ENCODE data around the gene KANSL3. TPM values are rescaled to one million over a fixed set of nuclear protein-coding genes. Genes with fewer than 3 reads are reported as not detected.
"Not testable (repeated sequence)": the region's sequence is repeated elsewhere in the genome, so short reads cannot be mapped to it uniquely, and the experiment has no call there.

Gene KANSL3
- polyA plus RNA-seq, 2 donors: 11.9 to 17.2 TPM

DNA sequence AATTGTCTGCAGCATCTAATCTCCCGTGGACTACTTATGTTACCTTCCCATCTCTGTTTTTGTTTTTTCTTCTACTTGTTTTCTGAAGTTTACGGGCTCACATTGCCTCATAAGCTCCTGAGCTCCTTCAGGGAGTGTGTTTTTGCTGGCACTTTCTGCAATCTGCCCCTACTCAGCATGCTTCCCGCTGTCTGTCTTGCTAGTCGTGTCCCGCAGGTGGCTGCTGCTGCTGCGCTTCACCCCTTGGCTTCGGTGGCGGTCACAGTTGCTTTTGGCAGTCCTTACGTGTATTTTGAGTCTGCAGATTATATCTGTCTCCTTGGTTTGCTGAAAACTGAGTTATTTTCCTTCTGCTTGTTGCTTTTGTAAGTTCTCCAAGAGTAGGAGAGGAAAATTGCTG, 41.7 kb upstream of the KANSL3 start:
- Histone ChIP-seq H3K36me3 (ENCODE audit: control insufficient read depth in 2 of 2, insufficient read depth in 2 of 2, low read length in 1 of 2) (no peaks in the 10 kb centered on the region), H3K27ac (ENCODE audit: low read depth in 2 of 2, low read length in 1 of 2) (no peak overlapping the region), H3K4me1 (ENCODE audit: control insufficient read depth in 2 of 2, insufficient read depth in 2 of 2, low read length in 1 of 2) (no peaks in the 10 kb centered on the region), H3K27me3 (ENCODE audit: control insufficient read depth in 1 of 2, insufficient read depth in 2 of 2, low read length in 2 of 2) (no peaks in the 10 kb centered on the region), H3K4me3 (ENCODE audit: low read depth in 1 of 2, low read length in 2 of 2) (no peak overlapping the region), H3K9me3 (ENCODE audit: control insufficient read depth in 2 of 2, insufficient read depth in 1 of 2, low read depth in 1 of 2, low read length in 1 of 2) (no peaks in the 10 kb centered on the region)
- 49 to 54% methylated on average over 9 of the region's 9 CpGs for WGBS, 2 donors

GRCh38 chr2:96669539-96670215, 31.6 kb upstream of the KANSL3 start:
- H3K9me3 ChIP-seq (ENCODE audit: control insufficient read depth in 2 of 2, insufficient read depth in 1 of 2, low read depth in 1 of 2, low read length in 1 of 2): no peaks in the 10 kb centered on the region
- no peak overlapping the region for H3K4me3 ChIP-seq (ENCODE audit: low read depth in 1 of 2, low read length in 2 of 2)
- H3K27ac ChIP-seq (ENCODE audit: low read depth in 2 of 2, low read length in 1 of 2): no peak overlapping the region
- peaks cover 0 to 3% of the 10 kb centered on the region in 2 donors for H3K4me1 ChIP-seq (ENCODE audit: control insufficient read depth in 2 of 2, insufficient read depth in 2 of 2, low read length in 1 of 2)
- 73 to 91% methylated on average over 15 of the region's 15 CpGs for WGBS, 2 donors
- no peaks in the 10 kb centered on the region for H3K36me3 ChIP-seq (ENCODE audit: control insufficient read depth in 2 of 2, insufficient read depth in 2 of 2, low read length in 1 of 2)
- no peaks in the 10 kb centered on the region for H3K27me3 ChIP-seq (ENCODE audit: control insufficient read depth in 1 of 2, insufficient read depth in 2 of 2, low read length in 2 of 2)

GRCh38 chr2:96668771-96669170, 30.7 kb upstream of the KANSL3 start:
- H3K27me3 ChIP-seq (ENCODE audit: control insufficient read depth in 1 of 2, insufficient read depth in 2 of 2, low read length in 2 of 2): no peaks in the 10 kb centered on the region
- H3K4me1 ChIP-seq (ENCODE audit: control insufficient read depth in 2 of 2, insufficient read depth in 2 of 2, low read length in 1 of 2): peaks cover 0 to 3% of the 10 kb centered on the region in 2 donors
- no peak overlapping the region for H3K4me3 ChIP-seq (ENCODE audit: low read depth in 1 of 2, low read length in 2 of 2)
- H3K36me3 ChIP-seq (ENCODE audit: control insufficient read depth in 2 of 2, insufficient read depth in 2 of 2, low read length in 1 of 2): no peaks in the 10 kb centered on the region
- 82 to 88% methylated on average over 11 of the region's 11 CpGs for WGBS, 2 donors
- no peaks in the 10 kb centered on the region for H3K9me3 ChIP-seq (ENCODE audit: control insufficient read depth in 2 of 2, insufficient read depth in 1 of 2, low read depth in 1 of 2, low read length in 1 of 2)
- H3K27ac ChIP-seq (ENCODE audit: low read depth in 2 of 2, low read length in 1 of 2): no peak overlapping the region

DNA sequence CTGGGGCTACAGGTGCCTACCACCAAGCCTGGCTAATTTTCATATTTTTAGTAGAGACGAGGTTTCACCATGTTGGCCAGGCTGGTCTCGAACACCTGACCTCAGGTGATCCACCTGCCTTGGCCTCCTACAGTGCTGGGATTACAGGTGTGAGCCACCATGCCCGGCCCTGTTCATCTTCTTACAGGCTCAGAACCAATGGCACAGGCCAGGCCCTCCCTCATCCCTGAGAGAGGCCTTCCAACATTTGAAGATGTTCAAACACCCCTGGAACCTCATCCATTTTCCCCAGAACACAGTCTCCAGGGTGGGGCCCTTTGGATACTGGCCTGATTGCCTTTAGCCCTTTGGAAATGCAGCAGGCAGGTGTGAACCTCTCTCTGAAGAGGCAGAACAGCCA, 27.6 kb upstream of the KANSL3 start:
- H3K27ac ChIP-seq (ENCODE audit: low read depth in 2 of 2, low read length in 1 of 2); H3K4me1 ChIP-seq (ENCODE audit: control insufficient read depth in 2 of 2, insufficient read depth in 2 of 2, low read length in 1 of 2); H3K9me3 ChIP-seq (ENCODE audit: control insufficient read depth in 2 of 2, insufficient read depth in 1 of 2, low read depth in 1 of 2, low read length in 1 of 2); H3K4me3 ChIP-seq (ENCODE audit: low read depth in 1 of 2, low read length in 2 of 2); H3K27me3 ChIP-seq (ENCODE audit: control insufficient read depth in 1 of 2, insufficient read depth in 2 of 2, low read length in 2 of 2); H3K36me3 ChIP-seq (ENCODE audit: control insufficient read depth in 2 of 2, insufficient read depth in 2 of 2, low read length in 1 of 2): not testable (repeated sequence)
- 91 to 92% methylated on average over 3 of the region's 3 CpGs for WGBS, 2 donors

DNA sequence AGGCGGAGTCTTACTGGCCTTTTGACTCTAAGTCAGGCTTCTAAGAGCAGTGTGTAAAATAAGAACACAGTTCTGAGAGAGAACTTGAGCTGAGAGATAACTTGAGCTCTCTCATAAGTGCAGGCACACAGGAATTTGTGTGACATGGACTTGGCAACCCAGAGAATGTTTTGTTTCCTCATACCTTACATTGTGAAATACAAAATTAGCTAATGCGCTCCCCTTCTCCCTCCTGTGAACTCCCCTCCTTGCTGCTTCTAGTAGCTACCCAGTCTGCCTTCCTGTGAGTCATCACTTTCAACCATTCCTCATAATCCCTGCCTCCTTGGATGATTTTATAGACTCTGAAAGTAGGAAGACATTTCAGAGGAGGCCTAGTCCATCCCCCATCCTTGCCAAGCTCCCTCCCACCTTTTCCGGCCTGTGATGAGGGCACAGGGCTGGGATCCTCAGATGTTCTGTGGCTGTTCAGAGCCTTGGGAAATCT, 27.0 kb upstream of the KANSL3 start:
- Histone ChIP-seq H3K4me1 (ENCODE audit: control insufficient read depth in 2 of 2, insufficient read depth in 2 of 2, low read length in 1 of 2) (peaks cover 0 to 3% of the 10 kb centered on the region in 2 donors), H3K27me3 (ENCODE audit: control insufficient read depth in 1 of 2, insufficient read depth in 2 of 2, low read length in 2 of 2) (no peaks in the 10 kb centered on the region), H3K36me3 (ENCODE audit: control insufficient read depth in 2 of 2, insufficient read depth in 2 of 2, low read length in 1 of 2) (no peaks in the 10 kb centered on the region), H3K9me3 (ENCODE audit: control insufficient read depth in 2 of 2, insufficient read depth in 1 of 2, low read depth in 1 of 2, low read length in 1 of 2) (no peaks in the 10 kb centered on the region), H3K27ac (ENCODE audit: low read depth in 2 of 2, low read length in 1 of 2) (peak overlapping the region; percentile 14 to 24), H3K4me3 (ENCODE audit: low read depth in 1 of 2, low read length in 2 of 2) (no peak overlapping the region)
- 61 to 75% methylated on average over 3 of the region's 3 CpGs for WGBS, 2 donors

DNA sequence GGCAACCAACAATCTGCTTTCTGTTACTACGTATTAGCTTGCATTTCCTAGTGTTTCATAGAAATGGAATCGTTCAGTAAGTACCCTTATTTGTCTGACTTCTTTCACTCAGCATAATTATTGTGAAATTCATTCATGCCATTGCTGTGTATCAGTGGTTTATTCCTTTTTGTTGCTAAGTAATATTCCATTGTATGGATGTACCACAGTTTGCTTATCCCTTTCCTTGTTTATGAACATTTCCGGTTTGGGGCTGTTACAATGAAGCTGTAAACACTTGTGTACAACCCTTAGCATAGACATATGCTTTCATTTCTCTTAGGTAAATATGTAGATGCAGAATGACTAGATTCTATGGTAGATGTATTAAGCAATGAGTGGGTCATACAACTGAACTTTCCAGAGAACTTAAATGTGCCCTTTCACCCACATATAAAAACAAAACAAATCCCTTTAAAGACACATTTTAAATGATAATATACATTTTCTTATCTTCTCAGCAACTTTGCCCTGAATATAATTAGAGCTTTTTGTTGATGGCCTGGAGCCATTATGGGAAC, 26.3 kb upstream of the KANSL3 start:
- peaks cover 0 to 3% of the 10 kb centered on the region in 2 donors for H3K4me1 ChIP-seq (ENCODE audit: control insufficient read depth in 2 of 2, insufficient read depth in 2 of 2, low read length in 1 of 2)
- H3K4me3 ChIP-seq (ENCODE audit: low read depth in 1 of 2, low read length in 2 of 2): no peak overlapping the region
- no peaks in the 10 kb centered on the region for H3K9me3 ChIP-seq (ENCODE audit: control insufficient read depth in 2 of 2, insufficient read depth in 1 of 2, low read depth in 1 of 2, low read length in 1 of 2)
- no peak overlapping the region for H3K27ac ChIP-seq (ENCODE audit: low read depth in 2 of 2, low read length in 1 of 2)
- WGBS, 2 donors: 91 to 93% methylated on average over 3 of the region's 3 CpGs
- H3K27me3 ChIP-seq (ENCODE audit: control insufficient read depth in 1 of 2, insufficient read depth in 2 of 2, low read length in 2 of 2): no peaks in the 10 kb centered on the region
- no peaks in the 10 kb centered on the region for H3K36me3 ChIP-seq (ENCODE audit: control insufficient read depth in 2 of 2, insufficient read depth in 2 of 2, low read length in 1 of 2)

GRCh38 chr2:96663829-96664228, 25.7 kb upstream of the KANSL3 start:
- Histone ChIP-seq H3K36me3 (ENCODE audit: control insufficient read depth in 2 of 2, insufficient read depth in 2 of 2, low read length in 1 of 2) (no peaks in the 10 kb centered on the region), H3K9me3 (ENCODE audit: control insufficient read depth in 2 of 2, insufficient read depth in 1 of 2, low read depth in 1 of 2, low read length in 1 of 2) (no peaks in the 10 kb centered on the region), H3K4me3 (ENCODE audit: low read depth in 1 of 2, low read length in 2 of 2) (no peak overlapping the region), H3K27me3 (ENCODE audit: control insufficient read depth in 1 of 2, insufficient read depth in 2 of 2, low read length in 2 of 2) (no peaks in the 10 kb centered on the region), H3K4me1 (ENCODE audit: control insufficient read depth in 2 of 2, insufficient read depth in 2 of 2, low read length in 1 of 2) (peaks cover 0 to 3% of the 10 kb centered on the region in 2 donors), H3K27ac (ENCODE audit: low read depth in 2 of 2, low read length in 1 of 2) (no peak overlapping the region)
- WGBS, 2 donors: 72 to 76% methylated on average over 7 of the region's 7 CpGs

DNA sequence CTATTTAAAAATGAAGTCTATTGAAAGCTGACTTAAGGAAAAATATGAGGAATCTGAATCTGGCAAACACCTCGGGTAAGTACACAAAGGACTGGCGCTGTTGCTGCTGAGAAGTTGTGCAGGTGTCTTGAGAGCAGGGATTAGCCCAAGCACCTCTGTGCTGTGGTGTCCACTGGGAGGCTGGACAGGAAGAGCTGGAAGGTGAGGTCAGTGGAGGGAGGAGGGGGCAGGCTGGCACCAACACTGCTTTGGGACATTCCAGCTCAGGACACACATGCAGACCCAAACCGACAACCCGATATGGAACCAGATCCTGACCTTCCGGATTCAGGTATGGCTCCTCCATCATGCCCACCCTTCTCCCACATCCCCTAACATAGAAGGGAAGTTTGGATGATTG, 25.1 kb upstream of the KANSL3 start:
- WGBS, 2 donors: 60 to 73% methylated on average over 5 of the region's 5 CpGs
- Histone ChIP-seq H3K27ac (ENCODE audit: low read depth in 2 of 2, low read length in 1 of 2) (no peak overlapping the region), H3K27me3 (ENCODE audit: control insufficient read depth in 1 of 2, insufficient read depth in 2 of 2, low read length in 2 of 2) (no peaks in the 10 kb centered on the region), H3K9me3 (ENCODE audit: control insufficient read depth in 2 of 2, insufficient read depth in 1 of 2, low read depth in 1 of 2, low read length in 1 of 2) (no peaks in the 10 kb centered on the region), H3K36me3 (ENCODE audit: control insufficient read depth in 2 of 2, insufficient read depth in 2 of 2, low read length in 1 of 2) (no peaks in the 10 kb centered on the region), H3K4me3 (ENCODE audit: low read depth in 1 of 2, low read length in 2 of 2) (no peak overlapping the region), H3K4me1 (ENCODE audit: control insufficient read depth in 2 of 2, insufficient read depth in 2 of 2, low read length in 1 of 2) (peaks cover 0 to 3% of the 10 kb centered on the region in 2 donors)

GRCh38 chr2:96662360-96662759, 24.2 kb upstream of the KANSL3 start:
- H3K4me1 ChIP-seq (ENCODE audit: control insufficient read depth in 2 of 2, insufficient read depth in 2 of 2, low read length in 1 of 2): peaks cover 0 to 3% of the 10 kb centered on the region in 2 donors
- H3K36me3 ChIP-seq (ENCODE audit: control insufficient read depth in 2 of 2, insufficient read depth in 2 of 2, low read length in 1 of 2): no peaks in the 10 kb centered on the region
- H3K27me3 ChIP-seq (ENCODE audit: control insufficient read depth in 1 of 2, insufficient read depth in 2 of 2, low read length in 2 of 2): no peaks in the 10 kb centered on the region
- no peak overlapping the region for H3K27ac ChIP-seq (ENCODE audit: low read depth in 2 of 2, low read length in 1 of 2)
- H3K9me3 ChIP-seq (ENCODE audit: control insufficient read depth in 2 of 2, insufficient read depth in 1 of 2, low read depth in 1 of 2, low read length in 1 of 2): no peaks in the 10 kb centered on the region
- H3K4me3 ChIP-seq (ENCODE audit: low read depth in 1 of 2, low read length in 2 of 2): no peak overlapping the region
- 91% methylated on average over 9 of the region's 9 CpGs for WGBS, 2 donors

DNA sequence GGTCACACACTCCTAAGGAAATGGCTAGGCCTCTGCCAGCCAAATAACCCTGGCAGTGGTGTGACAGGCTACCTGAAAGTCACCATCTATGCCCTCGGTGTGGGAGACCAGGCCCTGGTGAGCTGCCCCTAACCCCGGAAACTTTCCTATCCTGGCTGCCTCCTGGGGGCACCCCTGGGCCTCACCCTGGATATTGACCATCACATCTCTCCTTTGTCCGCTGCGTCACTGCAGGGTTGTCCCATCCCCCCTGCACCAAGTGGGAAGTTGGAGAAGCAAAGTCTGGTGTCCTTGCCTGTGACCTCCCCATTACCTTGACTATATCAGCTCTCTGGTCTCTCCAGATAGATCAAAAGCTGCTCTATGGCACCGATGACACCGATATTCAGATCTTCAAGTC, 23.2 kb upstream of the KANSL3 start:
- Histone ChIP-seq H3K27ac (ENCODE audit: low read depth in 2 of 2, low read length in 1 of 2) (no peak overlapping the region), H3K9me3 (ENCODE audit: control insufficient read depth in 2 of 2, insufficient read depth in 1 of 2, low read depth in 1 of 2, low read length in 1 of 2) (no peaks in the 10 kb centered on the region), H3K4me3 (ENCODE audit: low read depth in 1 of 2, low read length in 2 of 2) (no peak overlapping the region), H3K27me3 (ENCODE audit: control insufficient read depth in 1 of 2, insufficient read depth in 2 of 2, low read length in 2 of 2) (no peaks in the 10 kb centered on the region), H3K36me3 (ENCODE audit: control insufficient read depth in 2 of 2, insufficient read depth in 2 of 2, low read length in 1 of 2) (no peaks in the 10 kb centered on the region), H3K4me1 (ENCODE audit: control insufficient read depth in 2 of 2, insufficient read depth in 2 of 2, low read length in 1 of 2) (peaks cover 0 to 3% of the 10 kb centered on the region in 2 donors)
- 89 to 94% methylated on average over 6 of the region's 6 CpGs for WGBS, 2 donors

Data from esophagus (tissue), 2 donors.